HepG2 (cell line): ENCODE measurements around the gene PNKP. TPM values are rescaled to one million over a fixed set of nuclear protein-coding genes. Genes with fewer than 3 reads are reported as not detected.

ENCODE experiments used
- ATAC-seq: fragments of 200-7000 bp; cut with Tn5 transposase; 3 replicates; pipeline ENCODE4 v1.9.1; 2020; ENCODE audit warnings: mild to moderate bottlenecking, moderate library complexity
- BruUV-seq: library from RNA; stranded (reverse); fragments of 400-500 nt; replicated peaks from 2 replicates; lab custom pipeline; 2021; lab: Mats Ljungman, UMichigan
- CTCF ChIA-PET: fragments of 300-600 bp; formaldehyde crosslinking; extraction: SDS; loops from one replicate; lab custom pipeline; 2021; ENCODE audit warnings: low total read pairs, inconsistent platforms, low intra/inter-chr PET ratio; lab: Yijun Ruan, JAX
- POLR2A ChIA-PET: fragments of 350-600 bp; sonication (Branson Sonifier 250); formaldehyde crosslinking; loops from one replicate; lab custom pipeline; 2020; ENCODE audit warnings: antibody characterized with exemption, inconsistent platforms; lab: Yijun Ruan, JAX
- DNase-seq: peaks from one replicate; pipeline ENCODE4 v3.0.0-alpha.2; 2015; ENCODE audit warnings: low spot score
- FAIRE-seq: peaks from 3 replicates; lab custom pipeline; 2011; peaks lifted over from hg19 to GRCh38; lab: Jason Lieb, UNC
- H2AFZ ChIP-seq: one replicate; pipeline ENCODE4 v1.6.1; 2011; ENCODE audit warnings: low read length, inconsistent platforms
- H3K27ac ChIP-seq: fragments of 300-600 bp; 3 replicates; pipeline ENCODE4 v1.8.0; 2011; ENCODE audit warnings: mixed run types, mild to moderate bottlenecking, mixed read lengths, low read length, inconsistent platforms; ENCODE audit not compliant: insufficient read depth; ENCODE audit errors: extremely low read length
- H3K27me3 ChIP-seq, 2 experiments: fragments of 200-600 bp in 1 of 2; 2 replicates in 1 of 2; 3 replicates in 1 of 2; pipeline versions ENCODE4 v1.6.0 to v1.8.0; 2011; ENCODE audit warnings: low read length in 2 of 2, mild to moderate bottlenecking in 2 of 2, moderate library complexity in 2 of 2, inconsistent platforms in 1 of 2; ENCODE audit not compliant: insufficient read depth in 2 of 2, control insufficient read depth in 1 of 2
- H3K36me3 ChIP-seq, 2 experiments: fragments of 200-600 bp in 1 of 2; replicated peaks in 1 of 2; 2 replicates in 1 of 2; 3 replicates in 1 of 2; pipeline versions ENCODE4 v1.5.1 to v1.8.0; 2011; ENCODE audit warnings: low read length in 2 of 2, inconsistent platforms in 1 of 2; ENCODE audit not compliant: insufficient read depth in 2 of 2, control insufficient read depth in 1 of 2
- H3K4me1 ChIP-seq: 2 replicates; pipeline ENCODE4 v1.5.1; 2012; ENCODE audit warnings: low read length, inconsistent platforms; ENCODE audit not compliant: insufficient read depth
- H3K4me2 ChIP-seq: 2 replicates; pipeline ENCODE4 v1.6.0; 2011; ENCODE audit warnings: low read depth, low read length, inconsistent platforms
- H3K4me3 ChIP-seq, 3 experiments: fragments of 200-600 bp in 1 of 3; sonication (generic), shearing (Covaris generic) in 1 of 3; replicated peaks in 1 of 3; 2 replicates each; pipeline ENCODE4 v1.5.1; 2011 to 2016; ENCODE audit warnings: low read length in 3 of 3, inconsistent platforms in 2 of 3, low read depth in 2 of 3, mild to moderate bottlenecking in 2 of 3, control low read depth in 1 of 3, mixed read lengths in 1 of 3; ENCODE audit not compliant: insufficient read depth in 1 of 3
- H3K79me2 ChIP-seq: one replicate; pipeline ENCODE4 v1.6.1; 2011; ENCODE audit warnings: low read length, inconsistent platforms; ENCODE audit not compliant: insufficient read depth
- H3K9ac ChIP-seq: 2 replicates; pipeline ENCODE4 v1.6.0; 2011; ENCODE audit warnings: mild to moderate bottlenecking, low read depth, low read length, inconsistent platforms; ENCODE audit not compliant: insufficient read depth
- H3K9me3 ChIP-seq: 2 replicates; pipeline ENCODE4 v1.5.1; 2012; ENCODE audit warnings: mild to moderate bottlenecking, low read length
- H4K20me1 ChIP-seq: 2 replicates; pipeline ENCODE4 v1.6.0; 2011; ENCODE audit warnings: inconsistent platforms, mild to moderate bottlenecking, low read length, moderate library complexity; ENCODE audit not compliant: insufficient read depth
- ZNF121 ChIP-seq: sonication (generic); formaldehyde crosslinking; IDR thresholded peaks from 2 replicates; pipeline ENCODE4 v1.5.0; 2020; ENCODE audit warnings: mild to moderate bottlenecking, missing genetic modification reagents
- whole genome bisulfite sequencing: methylation state at CpG from one replicate; pipeline ENCODE4 v1.1.6; 2017; ENCODE audit warnings: low lambda C conversion rate; 5-methylcytosine and 5-hydroxymethylcytosine counted together
- in situ Hi-C: cut with HindIII; loops from 2 replicates; pipeline ENCODE4 v1.10.0; 2017; ENCODE audit warnings: low pct_unique_long_range_greater_than_20kb; ENCODE audit not compliant: extremely low pct_ligation_motif_present
- intact Hi-C: fragments of 100-400 bp; cut with micrococcal nuclease; formaldehyde crosslinking; loops from one replicate; pipeline ENCODE4 v1.10.0; 2022; ENCODE audit not compliant: unreplicated experiment
- polyA plus RNA-seq, 8 experiments: library from polyadenylated mRNA; depleted of rRNA in 3 of 8; stranded (reverse) in 7 of 8; unstranded in 1 of 8; fragments of >200 nt; fragmentation: Illumina TruSeq in 4 of 8; extraction: Trizol in 4 of 8; gene quantifications; 2 replicates each; pipeline versions ENCODE4 v1.2.1 to v1.2.3, GENCODE V29; 2011 to 2016; ENCODE audit warnings: low read depth in 4 of 8, missing spikeins in 1 of 8, mixed read lengths in 1 of 8; ENCODE audit not compliant: insufficient read depth in 1 of 8
- total RNA-seq, 5 experiments: library from RNA; depleted of rRNA; stranded (reverse); fragments of >200 nt; fragmentation: Illumina TruSeq; extraction: Trizol; gene quantifications; 2 replicates each; pipeline ENCODE4 v1.2.3, GENCODE V29; 2016; ENCODE audit warnings: low read depth in 1 of 5
- TF ChIP-seq, protein P1 (sequence below): sonication (generic); formaldehyde crosslinking; IDR thresholded peaks from 2 replicates; pipeline ENCODE4 v1.4.0; 2020; ENCODE audit warnings: missing genetic modification reagents
- TF ChIP-seq, protein P2 (sequence below): sonication (generic); formaldehyde crosslinking; IDR thresholded peaks from 2 replicates; pipeline ENCODE4 v1.4.0; 2020; ENCODE audit warnings: missing genetic modification reagents

PNKP gene
- total and polyA plus RNA-seq, 2 of the 13 experiments (the other 11 are each of a cell fraction or from before 2014, with no cell fraction given): 12.7 to 27.1 TPM

GRCh38 chr19:49891393-49891792 lies 24.0 kb upstream of the PNKP start (continued):
- TF ChIP-seq, protein P1, sequence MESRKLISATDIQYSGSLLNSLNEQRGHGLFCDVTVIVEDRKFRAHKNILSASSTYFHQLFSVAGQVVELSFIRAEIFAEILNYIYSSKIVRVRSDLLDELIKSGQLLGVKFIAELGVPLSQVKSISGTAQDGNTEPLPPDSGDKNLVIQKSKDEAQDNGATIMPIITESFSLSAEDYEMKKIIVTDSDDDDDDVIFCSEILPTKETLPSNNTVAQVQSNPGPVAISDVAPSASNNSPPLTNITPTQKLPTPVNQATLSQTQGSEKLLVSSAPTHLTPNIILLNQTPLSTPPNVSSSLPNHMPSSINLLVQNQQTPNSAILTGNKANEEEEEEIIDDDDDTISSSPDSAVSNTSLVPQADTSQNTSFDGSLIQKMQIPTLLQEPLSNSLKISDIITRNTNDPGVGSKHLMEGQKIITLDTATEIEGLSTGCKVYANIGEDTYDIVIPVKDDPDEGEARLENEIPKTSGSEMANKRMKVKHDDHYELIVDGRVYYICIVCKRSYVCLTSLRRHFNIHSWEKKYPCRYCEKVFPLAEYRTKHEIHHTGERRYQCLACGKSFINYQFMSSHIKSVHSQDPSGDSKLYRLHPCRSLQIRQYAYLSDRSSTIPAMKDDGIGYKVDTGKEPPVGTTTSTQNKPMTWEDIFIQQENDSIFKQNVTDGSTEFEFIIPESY (CRISPR knock-in tag): no peak
- TF ChIP-seq, protein P2, sequence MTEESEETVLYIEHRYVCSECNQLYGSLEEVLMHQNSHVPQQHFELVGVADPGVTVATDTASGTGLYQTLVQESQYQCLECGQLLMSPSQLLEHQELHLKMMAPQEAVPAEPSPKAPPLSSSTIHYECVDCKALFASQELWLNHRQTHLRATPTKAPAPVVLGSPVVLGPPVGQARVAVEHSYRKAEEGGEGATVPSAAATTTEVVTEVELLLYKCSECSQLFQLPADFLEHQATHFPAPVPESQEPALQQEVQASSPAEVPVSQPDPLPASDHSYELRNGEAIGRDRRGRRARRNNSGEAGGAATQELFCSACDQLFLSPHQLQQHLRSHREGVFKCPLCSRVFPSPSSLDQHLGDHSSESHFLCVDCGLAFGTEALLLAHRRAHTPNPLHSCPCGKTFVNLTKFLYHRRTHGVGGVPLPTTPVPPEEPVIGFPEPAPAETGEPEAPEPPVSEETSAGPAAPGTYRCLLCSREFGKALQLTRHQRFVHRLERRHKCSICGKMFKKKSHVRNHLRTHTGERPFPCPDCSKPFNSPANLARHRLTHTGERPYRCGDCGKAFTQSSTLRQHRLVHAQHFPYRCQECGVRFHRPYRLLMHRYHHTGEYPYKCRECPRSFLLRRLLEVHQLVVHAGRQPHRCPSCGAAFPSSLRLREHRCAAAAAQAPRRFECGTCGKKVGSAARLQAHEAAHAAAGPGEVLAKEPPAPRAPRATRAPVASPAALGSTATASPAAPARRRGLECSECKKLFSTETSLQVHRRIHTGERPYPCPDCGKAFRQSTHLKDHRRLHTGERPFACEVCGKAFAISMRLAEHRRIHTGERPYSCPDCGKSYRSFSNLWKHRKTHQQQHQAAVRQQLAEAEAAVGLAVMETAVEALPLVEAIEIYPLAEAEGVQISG (CRISPR knock-in tag): no peak

GRCh38 chr19:49890349-49891311 lies 23.3 kb upstream of the PNKP start:
- no peak overlapping the region for H3K4me3 ChIP-seq
- BruUV-seq: no TSS peak
- no peak overlapping the region for H2AFZ ChIP-seq

More at GRCh38 chr19:49890349-49891311, 23.3 kb upstream of the PNKP start:
- H3K79me2 ChIP-seq: no peaks in the 10 kb centered on the region
- POLR2A ChIA-PET: interaction anchor here (0.7 kb wide), 1 partner anchor 38 kb away, joined by 3 read pairs; the partner anchor contains the start of genes ATF5 and NUP62
- no peak for TF ChIP-seq ZNF121 (CRISPR knock-in tag)
- TF ChIP-seq, protein P1 (CRISPR knock-in tag): peak; percentile 97
- in situ Hi-C loops (no loop called here), intact Hi-C loops (no loop called here)
- peaks cover 3 to 5% of the 10 kb centered on the region in 2 experiments; a peak in 3 of 5 replicates for H3K27me3 ChIP-seq
- DNase-seq (no peak), ATAC-seq (no peak; the same call in 2 of the 3 replicates), FAIRE-seq (no peak)
- H3K9ac ChIP-seq: no peak overlapping the region
- no peaks in the 10 kb centered on the region; a peak in 1 of 5 replicates for H3K36me3 ChIP-seq
- no peaks in the 10 kb centered on the region for H3K4me1 ChIP-seq
- H4K20me1 ChIP-seq: no peaks in the 10 kb centered on the region
- CTCF ChIA-PET: no interaction called here
- no peak overlapping the region for H3K4me2 ChIP-seq
- no peak overlapping the region for H3K27ac ChIP-seq
- WGBS: 88% methylated on average over 47 of the region's 69 CpGs
- no peaks in the 10 kb centered on the region for H3K9me3 ChIP-seq
